Smooth muscle cell (in vitro differentiated cells): ENCODE measurements around the gene MOB3C. TPM values are rescaled to one million over a fixed set of nuclear protein-coding genes. Genes with fewer than 3 reads are reported as not detected.

Experiments
- DNase-seq: peaks from one replicate; lab custom pipeline; 2025; ENCODE audit not compliant: unreplicated experiment; lab: John Stamatoyannopoulos, UW
- H2AFZ ChIP-seq: fragments of 200-600 bp; sonication (generic); 2 replicates; pipeline ENCODE4 v1.6.0; 2016; ENCODE audit warnings: antibody characterized with exemption, low read depth, mild to moderate bottlenecking
- H3F3A ChIP-seq: fragments of 200-600 bp; sonication (generic); 2 replicates; pipeline ENCODE4 v1.6.0; 2017; ENCODE audit warnings: antibody characterized with exemption, low read depth
- H3K27ac ChIP-seq: fragments of 200-600 bp; sonication (generic); 2 replicates; pipeline ENCODE4 v1.5.1; 2016; ENCODE audit warnings: low read depth, mild to moderate bottlenecking
- H3K27me3 ChIP-seq: fragments of 200-600 bp; sonication (generic); 2 replicates; pipeline ENCODE4 v1.6.1; 2016; ENCODE audit warnings: low read depth, mild to moderate bottlenecking
- H3K36me3 ChIP-seq: fragments of 200-600 bp; sonication (generic); 2 replicates; pipeline ENCODE4 v1.5.1; 2016; ENCODE audit warnings: low read depth
- H3K4me1 ChIP-seq: fragments of 200-600 bp; sonication (generic); 2 replicates; pipeline ENCODE4 v1.5.1; 2016; ENCODE audit warnings: low read depth
- H3K4me2 ChIP-seq: fragments of 200-600 bp; sonication (generic); 2 replicates; pipeline ENCODE4 v1.6.0; 2016; ENCODE audit warnings: mild to moderate bottlenecking
- H3K4me3 ChIP-seq: fragments of 200-600 bp; sonication (generic); 2 replicates; pipeline ENCODE4 v1.5.1; 2016; ENCODE audit warnings: mild to moderate bottlenecking
- H3K79me2 ChIP-seq: fragments of 200-600 bp; sonication (generic); 2 replicates; pipeline ENCODE4 v1.6.0; 2016; ENCODE audit warnings: low read depth, mild to moderate bottlenecking
- H3K9ac ChIP-seq: fragments of 200-600 bp; sonication (generic); 2 replicates; pipeline ENCODE4 v1.6.0; 2016; ENCODE audit warnings: low read depth
- H3K9me3 ChIP-seq: fragments of 200-600 bp; sonication (generic); replicated peaks from 2 replicates; pipeline ENCODE4 v1.5.1; 2016; ENCODE audit warnings: low read depth
- H4K20me1 ChIP-seq: fragments of 200-600 bp; sonication (generic); 2 replicates; pipeline ENCODE4 v1.6.0; 2016; ENCODE audit warnings: low read depth
- WGBS: methylation state at CpG from one replicate; pipeline ENCODE4 v1.1.7; 2016; ENCODE audit warnings: low lambda C conversion rate; 5-methylcytosine and 5-hydroxymethylcytosine counted together
- polyA plus RNA-seq: library from polyadenylated mRNA; unstranded; fragments of >200 nt; fragmentation: Nextera tagmentation; extraction: Ambion mirVana; gene quantifications from 2 replicates; pipeline ENCODE4 v1.2.1, GENCODE V29; 2016
- total RNA-seq: library from RNA; depleted of rRNA; stranded (reverse); fragments of >200 nt; gene quantifications from 2 replicates; pipeline ENCODE4 v1.2.3, GENCODE V29; 2014
- TF ChIP-seq, protein P1 (sequence below): fragments of 200-600 bp; sonication (generic); IDR thresholded peaks from 2 replicates; pipeline ENCODE4 v1.5.1; 2017; ENCODE audit warnings: borderline replicate concordance, mild to moderate bottlenecking, antibody characterized with exemption; ENCODE audit not compliant: insufficient read depth, poor library complexity, severe bottlenecking

MOB3C gene
- total and polyA plus RNA-seq, 2 experiments from 2014 or later: 5.3 to 5.5 TPM

DNA sequence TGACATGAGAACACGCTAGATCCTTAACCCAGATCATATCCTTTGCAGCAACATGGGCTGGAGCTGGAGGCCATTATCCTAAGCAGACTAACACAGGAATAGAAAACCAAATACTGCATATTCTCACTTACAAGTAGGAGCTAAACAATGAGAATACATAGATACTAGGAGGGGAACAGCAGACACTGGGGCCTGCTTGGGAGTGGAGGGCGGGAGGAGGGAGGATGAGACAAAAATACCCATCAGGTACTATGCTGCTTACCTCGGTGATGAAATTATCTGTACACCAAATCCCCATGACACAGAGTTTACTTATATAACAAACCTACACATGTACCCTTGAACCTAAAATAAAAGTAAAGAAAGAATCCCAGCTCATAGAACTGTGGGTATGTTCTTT is 1.2 kb upstream of the MOB3C start:
- H3K9me3 ChIP-seq: no peaks in the 10 kb centered on the region
- no peak overlapping the region for H3K4me2 ChIP-seq
- no peaks in the 10 kb centered on the region for H3K27me3 ChIP-seq
- H2AFZ ChIP-seq: peak overlapping the region; percentile 18
- no peak for DNase-seq
- H3K79me2 ChIP-seq: peaks cover 9% of the 10 kb centered on the region
- H4K20me1 ChIP-seq: peaks cover 23% of the 10 kb centered on the region
- WGBS: 93% methylated on average over 3 of the region's 3 CpGs
- no peak overlapping the region for H3K9ac ChIP-seq
- H3K27ac ChIP-seq: no peak overlapping the region
- H3K4me3 ChIP-seq: no peak overlapping the region
- peaks cover 6% of the 10 kb centered on the region for H3F3A ChIP-seq
- H3K4me1 ChIP-seq: peaks cover 18% of the 10 kb centered on the region
- H3K36me3 ChIP-seq: no peaks in the 10 kb centered on the region
- TF ChIP-seq, protein P1, sequence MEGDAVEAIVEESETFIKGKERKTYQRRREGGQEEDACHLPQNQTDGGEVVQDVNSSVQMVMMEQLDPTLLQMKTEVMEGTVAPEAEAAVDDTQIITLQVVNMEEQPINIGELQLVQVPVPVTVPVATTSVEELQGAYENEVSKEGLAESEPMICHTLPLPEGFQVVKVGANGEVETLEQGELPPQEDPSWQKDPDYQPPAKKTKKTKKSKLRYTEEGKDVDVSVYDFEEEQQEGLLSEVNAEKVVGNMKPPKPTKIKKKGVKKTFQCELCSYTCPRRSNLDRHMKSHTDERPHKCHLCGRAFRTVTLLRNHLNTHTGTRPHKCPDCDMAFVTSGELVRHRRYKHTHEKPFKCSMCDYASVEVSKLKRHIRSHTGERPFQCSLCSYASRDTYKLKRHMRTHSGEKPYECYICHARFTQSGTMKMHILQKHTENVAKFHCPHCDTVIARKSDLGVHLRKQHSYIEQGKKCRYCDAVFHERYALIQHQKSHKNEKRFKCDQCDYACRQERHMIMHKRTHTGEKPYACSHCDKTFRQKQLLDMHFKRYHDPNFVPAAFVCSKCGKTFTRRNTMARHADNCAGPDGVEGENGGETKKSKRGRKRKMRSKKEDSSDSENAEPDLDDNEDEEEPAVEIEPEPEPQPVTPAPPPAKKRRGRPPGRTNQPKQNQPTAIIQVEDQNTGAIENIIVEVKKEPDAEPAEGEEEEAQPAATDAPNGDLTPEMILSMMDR: no peak

DNA sequence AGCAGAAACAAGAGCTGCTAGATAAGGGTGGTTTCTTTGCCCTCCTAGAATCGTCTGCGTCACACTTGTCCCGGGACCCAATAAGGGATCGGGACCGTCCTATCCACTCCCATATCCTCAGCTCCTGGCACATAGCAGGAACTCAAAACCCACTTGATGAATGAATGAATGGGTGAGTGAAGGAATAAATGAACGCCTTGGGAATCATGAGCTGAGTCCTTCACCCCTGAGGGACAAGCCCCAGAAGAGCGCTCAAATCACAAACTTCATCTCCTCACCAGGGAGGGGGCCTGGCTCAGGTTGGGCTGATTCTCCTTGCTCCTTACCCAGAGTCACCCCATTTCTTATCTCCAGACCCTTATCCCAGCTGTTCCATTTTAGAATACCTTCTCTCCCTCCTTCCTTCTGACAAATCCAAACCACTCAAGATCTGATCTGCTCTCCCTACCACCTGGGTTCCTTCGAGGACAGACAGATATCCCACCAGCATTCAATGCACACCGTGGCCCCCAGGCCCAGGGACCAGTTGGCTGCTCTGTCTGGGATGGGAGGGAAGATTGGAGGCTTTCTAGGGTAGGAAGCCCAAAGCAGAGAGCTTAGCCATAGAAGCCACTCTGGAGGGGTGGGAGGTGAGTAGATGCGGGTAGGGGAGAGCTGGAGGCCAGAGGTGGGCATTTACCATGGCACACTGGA is 643 bp upstream of the MOB3C start:
- 55% methylated on average over 10 of the region's 10 CpGs for WGBS
- Histone ChIP-seq H4K20me1 (peaks cover 23% of the 10 kb centered on the region), H3K27me3 (no peaks in the 10 kb centered on the region), H3K9ac (peak overlapping the region; percentile 78), H3K4me2 (peak overlapping the region; percentile 99), H3K27ac (peak overlapping the region; percentile 46), H2AFZ (peak overlapping the region; percentile 91), H3K4me1 (peaks cover 18% of the 10 kb centered on the region), H3K9me3 (no peaks in the 10 kb centered on the region), H3K79me2 (peaks cover 9% of the 10 kb centered on the region), H3F3A (peaks cover 2% of the 10 kb centered on the region), H3K4me3 (peak overlapping the region; percentile 95), H3K36me3 (no peaks in the 10 kb centered on the region)
- no peak for DNase-seq
- TF ChIP-seq, protein P1: no peak

DNA sequence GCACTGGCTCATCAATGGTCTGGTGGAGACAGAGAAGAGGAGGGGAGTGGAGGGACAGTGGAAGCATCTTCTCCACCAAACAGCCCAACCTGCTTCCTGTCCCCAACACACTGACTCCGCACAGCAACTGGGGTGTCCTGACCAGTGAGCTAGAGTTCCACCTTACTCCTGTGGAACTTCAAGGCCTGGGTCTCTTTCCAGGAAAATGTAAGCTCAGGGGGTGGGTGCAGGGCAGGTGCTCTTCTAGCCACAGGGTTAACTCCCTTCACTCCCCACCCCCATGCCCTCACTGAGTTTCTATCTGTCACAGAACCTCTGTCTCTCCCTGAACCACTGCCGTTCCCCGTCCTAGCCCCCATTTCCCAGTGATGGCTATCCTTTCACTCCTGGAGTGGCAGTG is 876 bp downstream of the MOB3C start:
- Histone ChIP-seq H3K36me3 (no peaks in the 10 kb centered on the region), H3K4me2 (peak overlapping the region; percentile 99), H2AFZ (no peak overlapping the region), H3K27ac (no peak overlapping the region), H3K9ac (peak overlapping the region; percentile 78), H3K27me3 (no peaks in the 10 kb centered on the region), H3K4me1 (peaks cover 18% of the 10 kb centered on the region), H3K79me2 (peaks cover 9% of the 10 kb centered on the region), H3F3A (no peaks in the 10 kb centered on the region), H3K9me3 (no peaks in the 10 kb centered on the region), H4K20me1 (peaks cover 32% of the 10 kb centered on the region), H3K4me3 (peak overlapping the region; percentile 95)
- TF ChIP-seq, protein P1: no peak
- DNase-seq: no peak
- WGBS: 94% methylated on average over 3 of the region's 3 CpGs

DNA sequence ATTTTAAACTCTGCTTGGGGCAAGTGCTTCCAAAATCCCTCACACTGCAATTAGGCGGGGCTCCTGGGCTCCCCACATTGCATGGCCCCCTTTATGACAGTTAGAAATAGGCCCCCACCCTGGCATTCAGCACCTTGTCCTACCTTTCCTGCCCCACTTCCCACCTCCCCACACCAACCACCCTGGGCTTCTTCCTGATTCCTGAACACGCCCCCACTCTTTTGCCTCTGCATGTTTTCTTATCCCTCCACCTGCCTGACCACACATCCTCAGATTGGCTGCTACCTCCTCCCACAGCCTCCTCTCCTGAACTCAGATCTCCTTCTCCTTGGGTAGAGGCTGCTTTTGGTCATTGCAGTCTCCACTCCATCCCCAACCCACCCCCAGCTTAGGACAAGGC is 1.5 kb downstream of the MOB3C start:
- Histone ChIP-seq H3K79me2 (peaks cover 9% of the 10 kb centered on the region), H3K27me3 (no peaks in the 10 kb centered on the region), H3K27ac (no peak overlapping the region), H3F3A (no peaks in the 10 kb centered on the region), H3K4me2 (peak overlapping the region; percentile 99), H4K20me1 (peaks cover 36% of the 10 kb centered on the region), H3K9me3 (no peaks in the 10 kb centered on the region), H3K9ac (no peak overlapping the region), H3K36me3 (no peaks in the 10 kb centered on the region), H3K4me1 (peaks cover 18% of the 10 kb centered on the region), H2AFZ (no peak overlapping the region), H3K4me3 (peak overlapping the region; percentile 95)
- 97% methylated on average over 2 of the region's 2 CpGs for WGBS
- TF ChIP-seq, protein P1: no peak
- DNase-seq: no peak
